Measurements from ENCODE around the gene RAC3. TPM values are rescaled to one million over a fixed set of nuclear protein-coding genes. Genes with fewer than 3 reads are reported as not detected.
"Not testable (repeated sequence)": the region's sequence is repeated elsewhere in the genome, so short reads cannot be mapped to it uniquely, and the experiment has no call there.

Gene RAC3
- total and polyA plus RNA-seq, 2 experiments from 2014 or later = 9.9 to 73.7 TPM

- no peak for TF ChIP-seq CTCF (IDR thresholded peaks at IDR 0.05; ENCODE audit: low read depth, low read length)
- no peaks in the 10 kb centered on the region for H3K36me3 ChIP-seq
- H3K4me3 ChIP-seq = peak overlapping the region; percentile 58
- H3K9me3 ChIP-seq (ENCODE audit: low read depth) = no peaks in the 10 kb centered on the region
- H3K4me1 ChIP-seq (ENCODE audit: low read depth) = peaks cover 8% of the 10 kb centered on the region
- no peak for DNase-seq (ENCODE audit: low read depth in 1 of 2, low spot score in 1 of 2)
- H3K27me3 ChIP-seq = no peaks in the 10 kb centered on the region
- peak overlapping the region; percentile 82 for H3K27ac ChIP-seq
Observed at GRCh38 chr17:82036634-82037091, 5.2 kb downstream of the RAC3 start.

- Histone ChIP-seq H3K36me3 (no peaks in the 10 kb centered on the region), H3K27ac (peak within 1 kb of the TSS; percentile 82), H3K9me3 (ENCODE audit: low read depth) (no peaks in the 10 kb centered on the region), H3K27me3 (no peaks in the 10 kb centered on the region), H3K4me1 (ENCODE audit: low read depth) (peaks cover 8% of the 10 kb centered on the region), H3K4me3 (peak within 1 kb of the TSS; percentile 58)
- DNase-seq (ENCODE audit: low read depth in 1 of 2, low spot score in 1 of 2) = peak; percentile 98 to 99
- peak; percentile 65 for TF ChIP-seq CTCF (IDR thresholded peaks at IDR 0.05; ENCODE audit: low read depth, low read length)
Observed at GRCh38 chr17:82037092-82037888, 5.8 kb downstream of the RAC3 start, which contains the start of gene DCXR. TSS of gene DCXR (minus strand) at chr17:82037697. CDS start at chr17:82037682, 15 bp downstream.

GRCh38 chr17:82037889-82038195, 6.4 kb downstream of the RAC3 start:
- Histone ChIP-seq H3K4me3 (no peak overlapping the region), H3K27ac (peak overlapping the region; percentile 82), H3K27me3 (no peaks in the 10 kb centered on the region), H3K36me3 (no peaks in the 10 kb centered on the region), H3K9me3 (ENCODE audit: low read depth) (no peaks in the 10 kb centered on the region), H3K4me1 (ENCODE audit: low read depth) (peaks cover 8% of the 10 kb centered on the region)
- TF ChIP-seq CTCF (IDR thresholded peaks at IDR 0.05; ENCODE audit: low read depth, low read length) = no peak
- DNase-seq (ENCODE audit: low read depth in 1 of 2, low spot score in 1 of 2) = no peak

- not testable (repeated sequence) for H3K27me3 ChIP-seq; H3K36me3 ChIP-seq; H3K9me3 ChIP-seq (ENCODE audit: low read depth)
Observed at GRCh38 chr17:82038796-82039409, 7.4 kb downstream of the RAC3 start.

GRCh38 chr17:82039695-82040299, 8.3 kb downstream of the RAC3 start:
- Histone ChIP-seq H3K36me3 (no peaks in the 10 kb centered on the region), H3K4me1 (ENCODE audit: low read depth) (peaks cover 8% of the 10 kb centered on the region), H3K9me3 (ENCODE audit: low read depth) (no peaks in the 10 kb centered on the region), H3K27me3 (no peaks in the 10 kb centered on the region), H3K4me3 (no peak overlapping the region), H3K27ac (no peak overlapping the region)
- TF ChIP-seq CTCF (IDR thresholded peaks at IDR 0.05; ENCODE audit: low read depth, low read length) = no peak
- DNase-seq (ENCODE audit: low read depth in 1 of 2, low spot score in 1 of 2) = no peak

More at GRCh38 chr17:82038796-82039409, 7.4 kb downstream of the RAC3 start:
- H3K4me1 ChIP-seq (ENCODE audit: low read depth); H3K4me3 ChIP-seq; H3K27ac ChIP-seq: not testable (repeated sequence)
- DNase-seq (ENCODE audit: low read depth in 1 of 2, low spot score in 1 of 2) = peak in 1 of 2 donors; percentile 21
